HepG2 (cell line): Measurements from ENCODE around the gene HINFP. TPM values are rescaled to one million over a fixed set of nuclear protein-coding genes. Genes with fewer than 3 reads are reported as not detected.

Source experiments
- BORCS8-MEF2B ChIP-seq: sonication (generic); formaldehyde crosslinking; IDR thresholded peaks from 2 replicates; pipeline ENCODE4 v1.8.0; 2022; ENCODE audit warnings: mild to moderate bottlenecking, missing genetic modification reagents
- MAZ ChIP-seq, 2 experiments: sonication (generic) in 1 of 2; formaldehyde crosslinking in 1 of 2; IDR thresholded peaks; 2 replicates each; pipeline versions ENCODE4 v1.5.0 to v1.6.1; 2012 to 2020; ENCODE audit warnings: low read depth in 2 of 2, mild to moderate bottlenecking in 2 of 2, borderline replicate concordance in 1 of 2, improper control_type of control experiment in 1 of 2, low read length in 1 of 2, missing genetic modification reagents in 1 of 2, moderate library complexity in 1 of 2
- NRL ChIP-seq: sonication (generic); formaldehyde crosslinking; IDR thresholded peaks from 2 replicates; pipeline ENCODE4 v1.5.0; 2020; ENCODE audit warnings: missing genetic modification reagents, mild to moderate bottlenecking, moderate library complexity, borderline replicate concordance
- PHF21A ChIP-seq: sonication (generic); formaldehyde crosslinking; IDR thresholded peaks from 2 replicates; pipeline ENCODE4 v1.5.0; 2020; ENCODE audit warnings: mild to moderate bottlenecking, missing genetic modification reagents
- POLR2A ChIP-seq, 2 experiments: IDR thresholded peaks; 2 replicates each; pipeline ENCODE4 v1.6.1; 2011; ENCODE audit warnings: low read depth in 2 of 2, low read length in 2 of 2, mild to moderate bottlenecking in 1 of 2, moderate library complexity in 1 of 2; ENCODE audit not compliant: insufficient read depth in 1 of 2
- SCMH1 ChIP-seq: sonication (generic); formaldehyde crosslinking; IDR thresholded peaks from 2 replicates; pipeline ENCODE4 v1.9.0; 2021; ENCODE audit warnings: missing genetic modification reagents, mild to moderate bottlenecking, borderline replicate concordance
- TFE3 ChIP-seq: IDR thresholded peaks from 2 replicates; pipeline ENCODE4 v1.6.1; 2016
- YEATS2 ChIP-seq: sonication (generic); formaldehyde crosslinking; IDR thresholded peaks from 2 replicates; pipeline ENCODE4 v1.4.0; 2020; ENCODE audit warnings: missing genetic modification reagents, borderline replicate concordance
- ZBTB3 ChIP-seq: sonication (generic); formaldehyde crosslinking; IDR thresholded peaks from 2 replicates; pipeline ENCODE4 v1.4.0; 2020; ENCODE audit warnings: low read depth, mild to moderate bottlenecking, moderate library complexity, missing genetic modification reagents, borderline replicate concordance
- ZNF713 ChIP-seq: sonication (generic); formaldehyde crosslinking; IDR thresholded peaks from 2 replicates; pipeline ENCODE4 v1.4.0; 2020; ENCODE audit warnings: mild to moderate bottlenecking, missing genetic modification reagents
- ZNF777 ChIP-seq: sonication (generic); formaldehyde crosslinking; IDR thresholded peaks from 2 replicates; pipeline ENCODE4 v1.4.0; 2020; ENCODE audit warnings: missing genetic modification reagents
- polyA plus RNA-seq, 8 experiments: library from polyadenylated mRNA; depleted of rRNA in 3 of 8; stranded (reverse) in 7 of 8; unstranded in 1 of 8; fragments of >200 nt; fragmentation: Illumina TruSeq in 4 of 8; extraction: Trizol in 4 of 8; gene quantifications; 2 replicates each; pipeline versions ENCODE4 v1.2.1 to v1.2.3, GENCODE V29; 2011 to 2016; ENCODE audit warnings: low read depth in 4 of 8, missing spikeins in 1 of 8, mixed read lengths in 1 of 8; ENCODE audit not compliant: insufficient read depth in 1 of 8
- total RNA-seq, 5 experiments: library from RNA; depleted of rRNA; stranded (reverse); fragments of >200 nt; fragmentation: Illumina TruSeq; extraction: Trizol; gene quantifications; 2 replicates each; pipeline ENCODE4 v1.2.3, GENCODE V29; 2016; ENCODE audit warnings: low read depth in 1 of 5
- TF ChIP-seq, protein P1 (sequence below): sonication (generic); formaldehyde crosslinking; IDR thresholded peaks from 2 replicates; pipeline ENCODE4 v1.4.0; 2020; ENCODE audit warnings: missing genetic modification reagents, borderline replicate concordance

HINFP gene
- total and polyA plus RNA-seq, 2 of the 13 experiments (the other 11 are each of a cell fraction or from before 2014, with no cell fraction given), result 15.1 to 21.4 TPM

GRCh38 chr11:119169282-119169719 is 47.9 kb downstream of the HINFP start (continued):
- TF ChIP-seq PHF21A (CRISPR knock-in tag) (0 out of 2 replicates have a peak, but pooled peaks have one; percentile 29), TFE3 (0 out of 2 replicates have a peak, but pooled peaks have one; percentile 2), YEATS2 (CRISPR knock-in tag) (no peak), POLR2A (IDR thresholded peaks at IDR 0.05; ENCODE audit: insufficient read depth in 1 of 2, low read depth in 2 of 2, low read length in 2 of 2) (peak in 1 of 2 experiments; percentile 32; a peak in 1 of 4 replicates), ZNF713 (CRISPR knock-in tag) (no peak), ZNF777 (peak; percentile 23; the same call in 1 of the 2 replicates), MAZ (IDR thresholded peaks at IDR 0.05; ENCODE audit: borderline replicate concordance, low read depth, low read length) (peak; percentile 2; the same call in 1 of the 2 replicates), MAZ (CRISPR knock-in tag; IDR thresholded peaks at IDR 0.05; ENCODE audit: low read depth) (no peak), BORCS8-MEF2B (CRISPR knock-in tag) (0 out of 2 replicates have a peak, but pooled peaks have one; percentile 22), SCMH1 (CRISPR knock-in tag) (no peak), NRL (CRISPR knock-in tag) (peak; percentile 87; the same call in 1 of the 2 replicates), ZBTB3 (CRISPR knock-in tag) (0 out of 2 replicates have a peak, but pooled peaks have one; percentile 29)
- TF ChIP-seq, protein P1, sequence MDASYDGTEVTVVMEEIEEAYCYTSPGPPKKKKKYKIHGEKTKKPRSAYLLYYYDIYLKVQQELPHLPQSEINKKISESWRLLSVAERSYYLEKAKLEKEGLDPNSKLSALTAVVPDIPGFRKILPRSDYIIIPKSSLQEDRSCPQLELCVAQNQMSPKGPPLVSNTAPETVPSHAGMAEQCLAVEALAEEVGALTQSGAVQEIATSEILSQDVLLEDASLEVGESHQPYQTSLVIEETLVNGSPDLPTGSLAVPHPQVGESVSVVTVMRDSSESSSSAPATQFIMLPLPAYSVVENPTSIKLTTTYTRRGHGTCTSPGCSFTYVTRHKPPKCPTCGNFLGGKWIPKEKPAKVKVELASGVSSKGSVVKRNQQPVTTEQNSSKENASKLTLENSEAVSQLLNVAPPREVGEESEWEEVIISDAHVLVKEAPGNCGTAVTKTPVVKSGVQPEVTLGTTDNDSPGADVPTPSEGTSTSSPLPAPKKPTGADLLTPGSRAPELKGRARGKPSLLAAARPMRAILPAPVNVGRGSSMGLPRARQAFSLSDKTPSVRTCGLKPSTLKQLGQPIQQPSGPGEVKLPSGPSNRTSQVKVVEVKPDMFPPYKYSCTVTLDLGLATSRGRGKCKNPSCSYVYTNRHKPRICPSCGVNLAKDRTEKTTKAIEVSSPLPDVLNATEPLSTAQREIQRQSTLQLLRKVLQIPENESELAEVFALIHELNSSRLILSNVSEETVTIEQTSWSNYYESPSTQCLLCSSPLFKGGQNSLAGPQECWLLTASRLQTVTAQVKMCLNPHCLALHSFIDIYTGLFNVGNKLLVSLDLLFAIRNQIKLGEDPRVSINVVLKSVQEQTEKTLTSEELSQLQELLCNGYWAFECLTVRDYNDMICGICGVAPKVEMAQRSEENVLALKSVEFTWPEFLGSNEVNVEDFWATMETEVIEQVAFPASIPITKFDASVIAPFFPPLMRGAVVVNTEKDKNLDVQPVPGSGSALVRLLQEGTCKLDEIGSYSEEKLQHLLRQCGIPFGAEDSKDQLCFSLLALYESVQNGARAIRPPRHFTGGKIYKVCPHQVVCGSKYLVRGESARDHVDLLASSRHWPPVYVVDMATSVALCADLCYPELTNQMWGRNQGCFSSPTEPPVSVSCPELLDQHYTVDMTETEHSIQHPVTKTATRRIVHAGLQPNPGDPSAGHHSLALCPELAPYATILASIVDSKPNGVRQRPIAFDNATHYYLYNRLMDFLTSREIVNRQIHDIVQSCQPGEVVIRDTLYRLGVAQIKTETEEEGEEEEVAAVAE (CRISPR knock-in tag), result peak; percentile 88
